HG02642 (cell line): ENCODE measurements around the gene ZBTB42.
"Not testable (repeated sequence)": the region's sequence is repeated elsewhere in the genome, so short reads cannot be mapped to it uniquely, and the experiment has no call there.

ENCODE experiments used
- ATAC-seq: cut with Tn5 transposase; IDR thresholded peaks from one replicate; pipeline ENCODE4 v1.9.1; 2021; ENCODE audit warnings: mild to moderate bottlenecking; ENCODE audit not compliant: unreplicated experiment, poor library complexity

ZBTB42 gene

GRCh38 chr14:104826189-104826860 is 25.4 kb downstream of the ZBTB42 start:
- ATAC-seq, result peak; percentile 76

GRCh38 chr14:104826861-104827176 is 25.9 kb downstream of the ZBTB42 start:
- no peak for ATAC-seq

- no peak for ATAC-seq
These were observed 26.5 kb downstream of the ZBTB42 start for GRCh38 chr14:104827177-104828055.

- no peak for ATAC-seq
These were observed 29.9 kb downstream of the ZBTB42 start for GRCh38 chr14:104830781-104831180.

GRCh38 chr14:104836171-104836935 is 35.5 kb downstream of the ZBTB42 start:
- ATAC-seq, result not testable (repeated sequence)

GRCh38 chr14:104841730-104842129 is 40.8 kb downstream of the ZBTB42 start:
- no peak for ATAC-seq

- ATAC-seq, result no peak
These were observed 42.1 kb downstream of the ZBTB42 start for GRCh38 chr14:104843006-104843405.

- no peak for ATAC-seq
These were observed 42.8 kb downstream of the ZBTB42 start for GRCh38 chr14:104843442-104844305.

GRCh38 chr14:104844306-104845032 is 43.6 kb downstream of the ZBTB42 start:
- ATAC-seq, result no peak

GRCh38 chr14:104845033-104845666 is 44.2 kb downstream of the ZBTB42 start:
- ATAC-seq, result no peak

- no peak for ATAC-seq
These were observed 45.0 kb downstream of the ZBTB42 start for GRCh38 chr14:104845834-104846441.

GRCh38 chr14:104852280-104852663 is 51.4 kb downstream of the ZBTB42 start:
- no peak for ATAC-seq
